HG02623 (cell line): ENCODE measurements around the gene NUDT9.
"Not testable (repeated sequence)": the region's sequence is repeated elsewhere in the genome, so short reads cannot be mapped to it uniquely, and the experiment has no call there.

Source experiments
- ATAC-seq: cut with Tn5 transposase; IDR thresholded peaks from one replicate; pipeline ENCODE4 v1.9.1; 2021; ENCODE audit warnings: moderate library complexity; ENCODE audit not compliant: unreplicated experiment

Gene NUDT9

DNA sequence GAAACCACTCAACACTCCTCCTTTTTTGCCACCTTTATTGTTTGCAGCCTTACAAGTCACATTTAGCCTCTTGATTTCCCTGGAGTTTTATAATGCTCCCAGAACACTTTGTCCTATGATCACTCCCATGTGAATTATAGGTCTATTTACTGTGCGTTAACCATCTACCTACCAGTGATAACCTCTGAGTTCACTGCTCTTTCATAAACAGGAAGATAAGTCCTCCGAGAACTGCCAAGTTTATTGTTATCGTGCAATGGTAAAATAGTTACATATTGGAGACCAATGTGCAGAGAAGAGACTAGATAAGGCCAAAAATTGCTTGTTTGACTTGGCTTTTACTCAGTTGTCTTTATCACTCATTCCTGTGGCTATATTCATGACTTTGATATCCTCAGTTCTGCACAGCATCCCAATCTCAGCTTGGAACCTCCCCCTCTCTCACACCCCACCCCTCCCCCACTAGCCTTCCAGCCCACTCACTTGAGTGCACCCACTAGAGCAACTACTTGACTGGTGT lies 12.9 kb upstream of the NUDT9 start:
- ATAC-seq: no peak

DNA sequence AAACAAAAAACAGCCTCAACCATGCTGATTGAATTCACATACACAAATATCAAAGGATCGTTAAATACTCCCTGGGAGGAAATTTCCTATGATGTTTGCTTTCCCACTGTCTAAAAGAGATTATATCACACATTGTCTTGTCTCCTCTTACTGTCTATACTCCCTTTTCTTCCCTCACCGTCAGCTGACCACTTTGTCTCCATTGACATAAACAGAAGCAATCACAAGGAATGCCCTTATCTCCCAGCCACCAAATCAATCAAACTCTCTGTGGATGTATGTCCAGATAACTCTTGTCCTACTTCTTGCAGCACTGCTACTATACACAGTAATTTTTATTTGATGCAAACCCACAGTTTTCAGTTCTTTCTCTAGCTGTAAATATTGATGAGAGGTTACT lies 12.2 kb upstream of the NUDT9 start:
- ATAC-seq: no peak

DNA sequence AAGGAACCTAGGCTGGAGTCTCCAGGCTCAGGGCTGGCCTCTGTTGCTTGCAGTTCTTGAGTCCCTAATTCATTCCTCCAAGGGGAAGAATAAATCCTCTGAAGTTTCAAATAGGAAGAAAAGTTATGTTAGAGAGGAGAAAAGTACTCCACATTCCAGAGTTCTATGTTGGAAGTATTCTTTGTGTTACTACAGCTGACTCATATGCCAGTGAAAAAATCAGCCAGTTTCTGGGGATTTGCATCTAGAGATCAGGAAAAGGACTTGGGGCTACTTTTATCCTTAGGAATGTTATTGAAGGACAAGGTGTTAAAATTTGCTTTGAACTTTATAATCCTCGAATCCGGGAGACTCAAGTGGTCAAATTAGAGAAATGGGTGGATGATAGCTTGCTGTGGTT lies 11.7 kb upstream of the NUDT9 start:
- ATAC-seq: no peak

DNA sequence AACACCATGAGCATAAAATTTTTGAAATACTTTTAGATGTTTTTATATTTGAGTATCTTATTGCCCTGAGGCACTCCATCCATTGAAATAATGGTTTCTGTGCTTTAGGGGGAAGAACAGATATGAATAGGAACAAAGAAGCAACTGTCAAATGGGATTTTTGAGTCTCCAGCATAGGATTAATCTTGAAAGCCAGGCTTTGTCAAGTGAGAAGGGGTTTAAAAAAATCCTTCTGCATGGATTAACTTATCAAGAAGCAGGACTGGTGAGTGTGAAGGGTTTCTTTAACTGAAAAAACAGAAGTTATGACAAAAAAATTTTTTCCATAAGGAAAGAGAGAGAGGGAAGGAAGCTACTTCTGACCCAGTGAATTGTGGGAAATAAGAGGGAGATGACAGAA lies 7.6 kb upstream of the NUDT9 start:
- no peak for ATAC-seq

DNA sequence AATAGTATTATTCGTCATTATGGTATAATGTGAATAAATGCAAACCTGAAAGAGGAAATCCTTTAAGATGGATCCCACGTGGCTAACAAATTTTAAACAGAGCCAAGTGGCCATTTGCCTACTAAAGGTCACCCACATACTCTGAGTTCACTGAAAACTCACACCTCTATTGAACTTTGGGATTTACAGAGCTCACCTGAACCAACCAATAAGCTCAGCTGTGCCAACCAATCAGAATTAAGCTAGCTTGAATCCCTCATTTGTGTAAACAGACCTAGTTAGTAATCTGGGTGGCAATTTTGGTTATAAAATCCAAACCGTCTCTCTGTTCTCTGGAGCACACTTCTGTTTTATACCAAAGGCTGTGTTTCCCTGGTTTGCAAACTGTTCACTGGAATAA lies 5.4 kb upstream of the NUDT9 start:
- ATAC-seq: no peak

DNA sequence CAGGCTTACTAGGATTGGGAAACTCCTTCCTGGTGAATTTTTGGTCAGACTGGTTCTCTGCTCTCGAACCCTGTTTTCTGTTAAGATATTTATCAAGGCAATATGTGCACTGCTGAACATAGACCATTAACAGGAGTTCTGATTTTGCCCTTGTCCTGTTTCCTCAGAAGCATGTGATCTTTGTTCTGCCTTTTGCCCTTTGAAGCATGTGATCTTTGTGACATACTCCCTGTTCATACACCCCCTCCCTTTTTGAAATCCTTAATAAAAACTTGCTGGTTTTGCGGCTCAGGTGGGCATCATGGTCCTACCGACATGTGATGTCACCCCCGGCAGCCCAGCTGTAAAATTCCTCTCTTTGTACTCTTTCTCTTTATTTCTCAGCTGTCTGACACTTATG lies 4.0 kb upstream of the NUDT9 start:
- not testable (repeated sequence) for ATAC-seq

DNA sequence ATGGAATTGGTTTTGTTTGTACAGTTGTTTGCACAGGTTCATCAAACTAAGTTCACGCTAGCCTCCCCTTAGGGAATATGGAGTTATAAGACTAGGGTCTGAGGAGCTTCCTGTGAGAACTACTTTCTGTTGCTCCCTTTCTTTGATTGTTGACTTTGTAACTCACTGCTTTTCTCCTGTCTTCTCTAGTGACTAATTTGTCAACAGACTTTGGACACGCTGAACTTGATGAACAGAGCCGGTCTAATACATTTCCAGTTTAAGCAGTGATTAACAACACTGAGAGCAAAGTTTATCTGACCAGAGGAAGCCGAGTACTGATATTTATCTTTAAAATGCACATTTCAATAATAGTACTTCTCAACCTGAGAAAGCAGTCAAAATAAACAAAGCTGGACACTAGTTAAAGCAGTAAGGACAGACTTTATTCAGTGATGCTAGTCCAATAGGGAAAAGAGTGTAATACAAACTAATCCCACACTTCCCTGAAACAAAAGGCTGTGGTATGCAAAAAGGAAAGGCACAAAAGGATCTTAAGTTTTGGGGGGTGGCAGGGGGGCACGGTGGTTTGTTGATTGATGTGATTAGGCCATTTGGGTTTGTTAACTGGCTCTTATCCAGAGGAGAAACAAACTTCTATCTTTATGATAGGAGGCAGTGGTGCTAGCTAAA lies 2.7 kb upstream of the NUDT9 start:
- no peak for ATAC-seq

DNA sequence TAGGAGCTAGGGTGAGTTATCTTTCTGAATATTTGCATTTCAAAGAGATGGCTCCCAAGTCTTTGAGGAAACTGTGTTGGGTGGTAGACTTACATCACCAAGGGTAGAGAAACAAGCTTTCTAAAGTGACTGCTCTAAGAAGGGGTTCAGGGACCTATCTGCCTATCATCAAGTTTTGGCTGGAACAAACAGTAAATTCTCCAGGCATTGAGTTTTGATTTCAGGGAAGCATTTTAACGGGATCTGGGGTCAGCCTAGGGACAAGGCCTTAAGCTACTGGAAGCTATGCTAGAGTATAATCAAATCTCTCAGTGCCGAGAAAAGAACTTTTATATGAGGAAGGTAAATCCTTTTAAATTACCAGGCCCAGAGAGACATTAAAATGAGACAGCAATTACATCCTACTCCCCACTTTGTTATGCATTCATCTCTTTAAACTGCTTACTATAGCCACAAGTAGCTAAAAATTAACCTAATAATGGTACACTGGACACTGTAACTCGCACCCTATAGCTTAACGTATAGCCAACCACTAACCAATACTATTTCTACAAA lies 2.0 kb upstream of the NUDT9 start:
- no peak for ATAC-seq

DNA sequence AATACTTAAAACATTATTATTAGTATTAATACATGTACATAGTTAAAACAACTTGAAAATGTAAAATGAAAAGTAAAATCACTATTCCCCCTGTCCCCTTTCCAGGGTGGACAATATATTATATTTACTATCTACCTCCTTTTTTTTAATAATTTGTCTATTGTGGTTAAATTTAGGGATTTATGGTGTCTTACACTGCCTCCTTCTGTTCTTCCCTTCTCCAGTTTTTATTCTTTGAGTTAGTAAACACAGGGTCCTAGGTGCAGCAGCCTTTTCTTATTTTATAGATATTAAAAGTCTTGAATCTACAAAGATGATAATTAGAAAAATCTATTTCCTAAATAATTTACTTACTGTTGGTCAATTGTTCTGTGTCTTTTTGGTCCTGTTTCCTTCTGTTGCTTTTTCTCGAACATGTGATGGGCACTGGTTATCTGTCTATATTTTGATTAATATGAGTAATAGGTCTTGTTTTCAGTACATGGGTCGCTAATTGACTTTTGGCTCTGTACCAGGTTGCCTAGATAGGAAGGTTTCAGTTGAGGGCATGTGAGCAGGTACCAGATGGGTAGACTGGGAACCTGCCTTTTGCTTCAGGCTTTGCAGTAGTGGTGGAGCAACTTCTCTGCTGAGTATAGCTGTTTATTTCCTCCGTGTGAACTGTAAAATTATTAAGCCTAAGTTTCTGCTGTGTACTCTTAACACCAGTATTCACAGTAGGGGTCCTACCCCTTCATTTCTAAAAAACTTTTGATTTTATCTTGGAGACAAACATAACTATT lies 1.1 kb downstream of the NUDT9 start:
- ATAC-seq: no peak

DNA sequence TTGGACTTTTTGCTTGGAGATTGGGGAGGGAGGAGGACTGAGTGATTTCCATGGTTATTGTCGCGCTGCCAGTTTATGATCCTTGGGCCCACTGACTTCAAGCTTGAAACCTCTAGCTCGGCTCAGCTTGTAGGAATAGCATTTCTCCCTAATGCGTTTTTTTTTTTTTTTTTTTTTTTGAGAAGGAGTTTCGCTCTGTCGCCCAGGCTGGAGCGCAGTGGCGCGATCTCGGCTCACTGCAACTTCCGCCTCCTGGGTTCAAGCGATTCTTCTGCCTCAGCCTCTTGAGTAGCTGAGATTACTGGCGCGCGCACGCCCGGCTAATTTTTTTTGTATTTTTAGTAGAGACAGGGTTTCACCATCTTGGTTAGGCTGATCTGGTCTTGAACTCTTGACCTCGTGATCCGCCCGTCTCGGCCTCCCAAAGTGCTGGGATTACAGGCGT lies 1.7 kb downstream of the NUDT9 start:
- not testable (repeated sequence) for ATAC-seq

DNA sequence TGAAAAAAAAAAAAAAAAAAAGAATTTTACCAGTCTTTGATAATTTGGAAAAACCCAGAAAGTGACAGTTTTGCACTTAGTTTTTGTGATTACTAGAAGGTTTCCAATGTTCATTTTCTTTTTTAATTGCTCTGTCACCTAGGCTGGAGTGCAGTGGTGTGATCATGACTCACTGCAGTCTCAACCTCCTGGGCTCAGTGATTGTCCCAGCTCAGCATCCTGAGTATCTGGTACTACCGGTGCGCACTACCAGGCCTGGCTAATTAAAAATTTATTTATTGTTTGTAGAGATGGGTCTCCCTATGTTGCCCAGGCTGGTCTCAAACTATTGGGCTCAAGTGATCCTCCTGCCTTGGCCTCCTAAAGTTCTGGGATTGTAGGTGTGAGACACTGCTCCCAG lies 3.3 kb downstream of the NUDT9 start:
- no peak for ATAC-seq

DNA sequence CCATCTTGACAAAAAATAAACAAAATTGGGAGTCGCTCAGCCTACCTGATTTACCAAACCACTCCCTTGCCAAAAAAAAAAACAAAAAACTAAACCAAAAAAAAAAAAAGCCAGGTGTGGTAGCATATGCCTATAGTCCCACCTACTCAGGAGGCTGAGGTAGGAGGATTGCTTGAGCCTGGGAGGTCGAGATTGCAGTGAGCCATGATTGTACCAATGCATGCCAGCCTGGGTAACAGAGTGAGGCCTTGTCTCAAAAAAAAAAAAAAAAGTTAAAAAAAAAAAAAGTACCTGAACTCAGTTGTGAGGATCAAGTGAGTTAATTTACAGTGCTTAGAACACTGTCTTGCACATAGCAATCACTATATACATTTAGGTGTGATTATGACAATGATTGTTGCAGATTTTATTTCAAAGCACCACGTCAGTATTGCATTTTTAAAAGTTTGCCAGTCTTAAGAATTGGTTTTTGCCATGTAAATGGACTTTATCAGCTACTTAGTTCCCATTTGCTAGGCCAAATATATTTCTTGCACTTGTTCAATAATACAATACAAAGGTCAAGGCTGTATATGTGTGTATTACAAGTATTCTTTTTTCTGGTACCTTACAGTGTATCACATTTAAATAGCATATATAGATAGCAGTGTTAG lies 4.6 kb downstream of the NUDT9 start:
- ATAC-seq: no peak

DNA sequence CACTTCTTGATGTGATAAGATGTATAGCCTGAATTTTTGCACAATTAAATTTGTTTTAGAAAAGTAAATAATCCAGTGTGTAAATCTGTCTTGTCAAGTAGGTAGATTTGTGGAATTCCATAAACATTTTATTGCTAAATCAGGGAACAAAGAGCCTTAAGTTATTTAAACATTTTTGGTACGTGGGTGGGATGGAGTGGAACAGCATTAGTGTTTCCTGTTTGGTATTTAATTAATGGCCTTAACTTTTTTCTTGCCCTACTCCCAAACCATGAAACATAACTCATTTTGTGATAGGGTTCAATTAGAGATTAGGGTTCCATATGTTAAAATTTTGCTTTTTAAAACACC lies 5.1 kb downstream of the NUDT9 start:
- no peak for ATAC-seq

DNA sequence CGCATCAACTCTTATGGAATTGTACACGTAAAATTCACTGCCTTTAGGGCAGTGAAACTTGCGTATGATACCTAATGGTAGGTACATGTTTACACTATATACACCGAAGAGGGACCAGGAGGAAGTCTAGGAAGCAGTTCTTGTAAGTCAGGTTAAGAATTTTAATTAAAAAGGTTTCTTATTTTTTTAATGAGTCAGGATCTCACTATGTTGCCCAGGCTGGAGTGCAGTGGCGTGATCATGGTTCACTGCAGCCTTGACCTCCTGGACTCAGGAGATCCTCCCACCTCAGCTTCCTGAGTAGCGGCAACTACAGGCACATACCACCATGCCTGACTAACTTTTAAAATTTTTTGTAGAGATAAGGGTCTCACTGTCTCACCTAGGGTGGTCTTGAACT lies 6.6 kb downstream of the NUDT9 start:
- no peak for ATAC-seq

DNA sequence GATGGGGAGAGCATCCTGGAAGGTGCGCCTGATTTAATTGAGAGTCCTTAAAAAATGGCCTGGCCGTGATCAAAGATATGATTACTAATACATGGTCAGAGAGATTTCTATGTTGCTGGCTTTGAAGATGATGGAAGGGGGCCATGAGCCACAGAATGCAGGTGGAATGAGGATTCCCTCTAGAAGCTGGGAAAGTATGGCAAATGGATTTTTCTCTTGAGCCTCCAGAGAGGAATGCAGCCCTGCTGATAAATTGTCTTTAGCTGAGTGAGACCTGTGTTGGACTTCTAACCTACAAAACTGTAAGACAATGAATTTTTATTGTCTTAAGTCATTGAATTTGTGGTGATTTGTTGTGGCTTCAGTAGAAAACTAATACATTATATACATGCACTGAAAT lies 7.7 kb downstream of the NUDT9 start:
- no peak for ATAC-seq

DNA sequence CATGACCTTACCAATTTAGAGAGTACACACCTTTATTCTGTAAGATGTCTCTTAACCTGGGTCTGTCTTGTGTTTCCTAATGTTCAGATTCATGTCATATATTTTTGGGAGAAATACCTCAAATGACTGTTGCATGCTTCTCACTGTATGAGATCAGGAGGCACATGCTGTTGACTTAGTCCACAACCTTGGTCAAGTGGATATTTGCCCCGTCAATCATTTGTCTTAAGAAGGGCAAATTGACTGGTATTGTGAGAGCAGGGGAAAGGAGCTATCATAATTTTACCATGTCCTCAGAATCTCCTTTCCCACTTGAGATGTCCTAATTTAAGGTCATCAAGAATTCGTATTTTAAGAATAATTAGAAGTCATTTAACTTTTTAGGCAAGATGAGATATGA lies 11.0 kb downstream of the NUDT9 start:
- no peak for ATAC-seq

DNA sequence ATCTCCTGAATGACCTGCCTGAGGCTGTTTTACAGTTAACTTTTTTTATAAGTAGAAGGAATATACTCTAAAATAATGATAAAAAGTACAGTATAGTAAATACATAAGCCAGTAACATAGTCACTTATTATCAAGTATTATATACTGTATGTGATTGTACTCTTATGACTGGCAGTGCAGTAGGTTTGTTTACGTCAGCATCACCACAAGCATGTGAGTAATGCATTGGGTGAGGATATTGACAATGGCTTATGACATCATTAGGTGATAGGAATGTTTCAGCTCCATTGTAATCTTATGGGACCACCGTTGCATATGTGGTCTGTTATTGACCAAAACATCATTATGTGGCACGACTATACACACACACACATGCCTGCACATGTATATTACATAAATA lies 20.5 kb downstream of the NUDT9 start:
- ATAC-seq: no peak

DNA sequence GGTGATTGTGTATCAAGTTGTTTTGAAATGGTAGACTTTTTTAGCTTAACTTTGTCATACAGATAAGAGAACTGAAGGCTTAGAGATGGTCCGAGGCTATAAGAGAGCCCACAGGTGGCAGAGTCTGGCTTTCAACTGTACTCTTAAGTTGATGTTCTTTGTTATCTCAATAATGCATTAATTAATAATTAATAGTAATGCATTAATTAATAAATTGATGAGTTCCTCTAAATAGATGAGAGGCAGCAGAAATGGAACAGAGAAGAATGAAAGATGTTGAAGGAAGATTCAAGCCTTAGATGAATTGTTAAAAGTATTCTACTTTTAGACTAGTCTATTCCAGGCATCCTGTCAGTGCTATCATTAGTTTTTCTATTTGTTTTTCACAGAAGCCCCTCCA lies 22.4 kb downstream of the NUDT9 start:
- ATAC-seq: no peak

DNA sequence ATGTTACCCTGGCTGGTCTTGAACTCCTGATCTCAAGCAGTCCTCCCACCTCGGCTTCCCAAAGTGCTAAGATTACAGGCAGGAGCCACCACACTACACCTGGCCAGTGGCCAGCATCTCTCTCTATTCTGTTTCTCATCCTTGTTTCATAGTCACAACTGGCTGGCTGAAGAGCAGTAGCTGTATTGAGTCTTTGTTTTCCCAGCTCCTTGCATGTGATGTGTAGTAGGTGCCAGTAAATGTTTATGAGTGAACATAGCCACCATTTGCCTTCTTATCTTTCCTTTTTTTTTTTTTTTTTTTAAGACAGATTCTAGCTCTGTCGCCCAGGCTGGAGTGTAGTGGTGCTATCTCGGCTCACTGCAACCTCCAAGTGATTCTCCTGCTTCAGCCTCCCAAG lies 23.6 kb downstream of the NUDT9 start:
- ATAC-seq: no peak

DNA sequence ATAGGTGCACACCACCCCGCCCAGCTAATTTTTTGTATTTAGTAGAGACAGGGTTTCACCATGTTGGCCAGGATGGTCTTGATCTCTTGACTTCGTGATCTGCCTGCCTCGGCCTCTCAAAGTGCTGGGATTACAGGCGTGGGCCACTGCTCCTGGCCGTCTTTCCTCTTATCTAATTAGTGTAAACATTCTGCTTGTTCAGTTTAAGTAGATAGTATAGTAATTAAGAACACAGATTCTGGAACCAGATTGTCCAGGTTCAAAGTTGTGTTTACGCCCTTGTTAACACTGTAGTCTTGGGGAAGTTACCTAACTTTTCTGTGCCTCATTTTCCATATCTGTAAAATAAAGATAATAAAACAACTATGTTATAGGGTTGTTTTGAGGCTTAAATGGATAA lies 24.0 kb downstream of the NUDT9 start:
- not testable (repeated sequence) for ATAC-seq

DNA sequence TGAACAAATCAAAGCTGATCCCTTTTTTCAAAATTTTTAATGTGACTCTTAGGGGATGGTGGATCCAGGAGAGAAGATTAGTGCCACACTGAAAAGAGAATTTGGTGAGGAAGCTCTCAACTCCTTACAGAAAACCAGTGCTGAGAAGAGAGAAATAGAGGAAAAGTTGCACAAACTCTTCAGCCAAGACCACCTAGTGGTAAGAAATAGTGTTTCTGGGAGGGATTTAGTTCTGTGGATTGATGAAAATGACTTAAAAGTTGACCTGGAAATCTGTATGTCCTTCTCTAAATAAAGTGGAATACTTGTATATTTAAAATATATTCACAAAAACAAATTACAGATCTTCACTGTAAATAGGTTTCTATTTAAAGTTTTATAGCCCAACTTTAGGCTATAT lies 29.2 kb downstream of the NUDT9 start:
- ATAC-seq: no peak

DNA sequence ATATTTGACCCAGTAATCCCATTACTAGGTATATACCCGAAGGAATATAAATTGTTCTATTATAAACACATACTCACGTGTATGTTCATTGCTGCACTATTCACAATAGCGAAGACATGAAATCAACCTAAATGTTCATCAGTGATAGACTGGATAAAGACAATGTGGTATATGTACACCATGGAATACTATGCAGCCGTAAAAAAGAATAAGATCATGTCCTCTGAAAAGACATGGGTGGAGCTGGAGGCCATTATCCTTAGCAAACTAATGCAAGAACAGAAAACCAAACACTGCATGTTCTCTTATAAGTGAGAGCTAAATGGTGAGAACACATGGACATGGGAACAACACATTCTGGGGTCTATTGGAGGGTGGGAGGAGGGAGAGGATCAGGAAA lies 36.5 kb downstream of the NUDT9 start:
- no peak for ATAC-seq
